Non-pigmented ciliary epithelial cell (primary cell): Measurements from ENCODE around the gene HOXC11.

Experiments used
- DNase-seq: peaks from one replicate; pipeline ENCODE4 v3.0.0-alpha.2; 2010; ENCODE audit warnings: low read depth

HOXC11 gene

DNA sequence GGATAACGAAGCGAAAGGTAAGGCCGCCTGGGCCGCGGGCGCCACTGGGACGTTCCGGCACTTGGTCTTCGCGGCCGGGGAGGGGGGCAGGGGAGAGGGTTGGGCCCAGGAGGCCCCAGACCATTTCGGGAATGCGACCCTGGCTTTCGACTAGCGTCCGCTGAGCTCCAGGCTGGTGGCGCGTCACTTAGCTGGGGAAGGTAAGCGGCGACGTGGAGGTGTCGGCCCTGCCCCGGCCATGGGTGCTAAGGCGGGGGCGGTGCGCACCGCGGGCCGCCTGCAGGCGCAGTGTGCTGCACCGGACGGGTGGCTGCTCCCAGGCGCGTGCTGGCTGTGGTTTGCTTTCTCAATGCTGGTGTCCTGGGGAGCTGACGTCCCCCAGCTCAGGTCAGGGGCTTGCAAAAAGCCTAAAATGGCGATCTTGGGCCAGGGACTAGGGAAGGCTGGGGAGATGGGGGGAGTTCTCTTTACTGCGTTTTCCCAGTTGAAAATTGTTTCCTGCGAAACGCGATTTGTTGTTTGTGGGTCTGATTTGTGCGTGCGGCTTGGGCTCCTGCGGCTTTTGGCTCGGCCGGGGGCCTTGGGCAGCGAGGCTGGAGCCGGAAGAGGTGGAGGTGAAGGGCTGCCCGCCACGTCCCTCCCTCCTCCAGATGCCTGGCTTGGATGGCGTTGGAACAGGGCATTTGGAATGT, 13.2 kb downstream of the HOXC11 start:
- no peak for DNase-seq

DNA sequence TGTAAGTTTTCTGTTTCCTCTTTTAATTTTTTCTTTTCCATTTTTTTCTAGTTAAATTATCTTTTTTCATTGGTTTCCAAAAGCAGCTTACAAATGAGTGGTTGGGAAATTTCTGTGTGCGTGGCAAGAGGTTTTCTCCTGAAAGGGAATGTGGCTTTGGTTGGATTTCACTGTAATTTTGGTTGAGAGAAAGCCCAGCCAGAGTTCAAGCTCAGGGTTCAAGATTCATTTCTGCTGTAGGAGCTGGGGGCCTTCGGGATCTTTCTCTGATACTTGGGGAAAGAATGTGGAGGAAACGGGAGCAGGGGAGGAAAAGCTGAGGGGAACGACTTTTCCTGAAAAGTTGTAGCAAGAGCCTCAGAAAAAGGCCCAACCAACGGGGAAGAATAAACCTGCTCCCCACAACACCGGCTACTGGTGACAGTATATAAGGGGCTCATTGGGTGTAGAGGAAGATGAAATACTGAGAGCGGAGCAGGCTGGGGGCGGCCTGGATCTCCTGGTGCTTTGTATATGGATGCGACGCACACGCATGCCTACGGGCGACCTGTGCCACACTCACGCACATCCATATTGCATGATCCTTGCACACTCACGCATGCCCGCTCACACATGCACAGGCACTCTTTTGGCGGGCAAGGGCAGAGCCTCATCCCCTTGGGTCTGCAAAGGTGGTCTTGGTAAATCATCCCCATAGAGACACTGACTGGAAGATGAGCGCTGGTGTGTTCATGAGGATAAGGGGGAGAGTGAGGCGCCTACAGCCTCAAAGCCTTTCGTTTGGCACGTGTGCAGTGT, 14.0 kb downstream of the HOXC11 start:
- no peak for DNase-seq

- no peak for DNase-seq
Observed at GRCh38 chr12:53987787-53988230, 14.9 kb downstream of the HOXC11 start.

DNA sequence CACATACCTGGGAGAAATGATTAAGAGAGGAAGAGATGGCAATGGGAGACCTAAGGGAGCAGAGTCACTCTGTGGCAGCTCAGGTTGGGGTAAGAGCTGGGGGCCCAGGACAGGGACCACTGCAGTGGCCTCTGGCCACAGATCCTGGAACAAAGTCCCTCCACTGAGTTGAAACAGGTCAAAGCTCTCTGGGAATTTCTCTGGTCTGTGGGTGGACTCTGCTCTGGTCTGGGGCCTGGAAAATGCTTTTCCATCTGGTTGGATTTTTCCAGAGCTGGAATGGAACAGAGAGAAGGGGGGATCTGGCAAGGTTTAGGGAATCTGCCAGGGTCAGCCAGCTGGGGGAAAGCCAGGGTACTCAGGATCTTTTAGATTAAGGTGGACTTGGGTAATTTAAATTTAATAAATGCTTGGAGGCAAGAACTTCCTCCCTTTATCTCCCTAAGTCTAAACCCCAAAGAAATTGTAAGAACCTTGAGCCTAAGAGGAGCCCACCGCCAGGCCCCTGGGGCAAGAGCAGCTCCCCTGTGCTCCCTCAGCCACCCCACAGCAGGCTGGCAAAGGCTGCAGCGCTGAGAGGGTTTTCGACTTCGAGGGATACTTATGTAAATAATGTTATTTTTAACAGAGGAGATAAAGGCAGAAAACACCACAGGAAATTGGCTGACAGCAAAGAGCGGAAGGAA, 15.8 kb downstream of the HOXC11 start:
- DNase-seq, result no peak

- DNase-seq, result peak; percentile 6
Observed at GRCh38 chr12:53989227-53990113, 16.5 kb downstream of the HOXC11 start.

DNA sequence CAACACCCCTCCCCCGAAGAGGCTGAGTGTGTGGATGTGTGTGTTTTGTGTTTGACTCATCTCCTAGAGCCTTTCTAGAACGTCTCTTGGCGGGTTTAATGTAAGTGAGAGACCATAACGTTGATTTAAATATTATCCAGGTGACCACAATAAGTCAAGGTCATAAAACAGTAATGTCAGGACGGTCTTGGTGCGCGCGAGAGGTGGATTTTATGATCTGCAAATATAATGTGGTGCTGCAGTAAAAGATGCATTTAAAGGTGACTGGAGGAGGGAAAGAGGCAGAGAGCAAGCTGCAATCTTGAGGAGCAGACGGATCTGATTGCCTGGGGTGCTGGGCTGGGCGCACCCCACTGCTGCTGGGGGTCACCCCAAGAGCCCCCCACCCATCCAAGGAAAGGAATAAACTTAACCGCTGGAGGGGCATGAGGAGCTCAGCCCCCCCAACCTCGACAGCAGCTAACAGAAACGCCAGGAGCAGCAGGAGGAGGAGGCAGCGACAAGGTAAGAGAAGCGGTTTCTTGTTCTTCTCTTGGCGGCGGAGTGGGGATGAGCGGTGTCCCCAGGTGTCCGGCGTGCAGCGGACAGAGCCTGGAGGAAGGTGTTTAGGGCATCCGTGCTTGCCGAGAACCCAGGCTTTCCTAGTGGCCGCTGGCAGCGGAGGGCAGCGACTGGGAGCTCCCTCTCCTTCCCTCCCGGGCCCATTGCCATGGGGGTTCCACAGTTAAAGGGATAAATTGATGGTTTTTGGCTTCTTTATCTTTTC, 17.6 kb downstream of the HOXC11 start:
- DNase-seq, result no peak

DNA sequence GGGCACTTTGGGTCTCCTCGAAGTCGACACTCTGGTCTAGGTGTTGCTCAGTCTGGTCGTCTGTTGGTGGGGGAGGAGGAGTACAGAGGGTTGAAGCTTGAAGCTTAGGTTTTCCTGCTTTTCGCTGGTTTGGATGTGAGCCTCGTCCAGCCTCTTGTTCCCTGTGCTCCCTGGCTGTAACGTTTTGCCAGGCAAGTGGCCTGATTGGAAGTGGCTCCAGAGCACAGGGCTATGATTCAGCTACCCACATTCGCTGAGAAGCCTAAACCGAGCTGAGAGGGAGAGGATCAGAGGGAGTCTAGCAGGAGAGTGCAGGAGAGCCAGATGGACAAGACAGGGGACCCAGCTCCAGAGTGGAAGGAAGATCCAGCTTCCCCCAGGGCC, 18.1 kb downstream of the HOXC11 start:
- DNase-seq, result no peak

GRCh38 chr12:53992377-53992889, 19.5 kb downstream of the HOXC11 start:
- no peak for DNase-seq

GRCh38 chr12:53993162-53994008, 20.5 kb downstream of the HOXC11 start:
- DNase-seq, result no peak

DNA sequence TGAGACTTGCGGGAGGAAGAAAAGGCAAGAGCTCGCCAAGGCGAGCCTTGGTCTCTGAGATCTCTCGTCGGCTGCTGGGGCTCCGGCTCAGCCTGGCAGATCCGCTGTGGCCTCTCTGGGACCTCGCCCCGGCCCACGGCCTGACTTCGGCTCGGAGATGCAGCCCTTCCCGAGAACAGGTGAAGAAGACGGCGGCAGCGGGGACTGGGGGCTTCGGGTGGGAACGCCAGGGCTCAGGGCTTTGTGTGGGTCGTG, 21.0 kb downstream of the HOXC11 start:
- no peak for DNase-seq

DNA sequence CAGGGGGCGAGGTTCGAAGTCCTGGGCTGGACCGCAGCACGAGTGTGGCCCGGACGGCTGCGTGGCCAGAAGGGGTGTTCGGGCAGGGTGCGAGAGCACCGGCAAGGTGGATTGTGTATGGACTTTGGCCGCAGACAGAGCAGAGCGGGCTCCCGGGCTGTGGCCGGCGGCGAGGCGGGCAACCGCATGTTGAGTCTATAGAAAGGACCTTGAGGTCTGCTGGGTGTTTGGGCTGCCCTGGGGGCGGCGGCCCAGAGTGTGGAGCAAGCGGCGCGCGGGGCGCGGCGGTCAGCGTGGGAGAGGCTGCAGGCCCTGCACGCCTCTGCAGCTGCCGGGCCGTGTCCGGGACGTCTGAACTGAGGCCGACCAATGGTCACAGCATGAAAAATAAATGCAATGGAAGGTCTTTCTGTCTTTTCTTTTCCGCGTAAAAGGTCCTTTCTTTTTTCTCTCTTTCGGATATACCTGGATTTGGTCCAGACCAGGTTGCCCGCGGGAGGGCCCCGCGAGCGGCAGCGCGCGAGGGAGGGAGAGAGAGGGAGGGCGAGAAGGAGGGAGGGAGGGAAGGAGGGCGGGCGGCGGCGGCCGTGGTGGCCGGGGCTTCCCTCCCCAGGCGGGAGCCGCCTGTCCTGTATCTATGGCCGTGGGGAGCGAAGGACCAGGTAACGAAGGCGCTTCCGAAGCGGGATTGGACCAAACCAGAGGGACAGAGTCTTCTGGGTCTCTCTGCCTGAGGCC, 21.5 kb downstream of the HOXC11 start:
- DNase-seq, result no peak

GRCh38 chr12:53995002-53995377, 22.1 kb downstream of the HOXC11 start:
- DNase-seq, result no peak

DNA sequence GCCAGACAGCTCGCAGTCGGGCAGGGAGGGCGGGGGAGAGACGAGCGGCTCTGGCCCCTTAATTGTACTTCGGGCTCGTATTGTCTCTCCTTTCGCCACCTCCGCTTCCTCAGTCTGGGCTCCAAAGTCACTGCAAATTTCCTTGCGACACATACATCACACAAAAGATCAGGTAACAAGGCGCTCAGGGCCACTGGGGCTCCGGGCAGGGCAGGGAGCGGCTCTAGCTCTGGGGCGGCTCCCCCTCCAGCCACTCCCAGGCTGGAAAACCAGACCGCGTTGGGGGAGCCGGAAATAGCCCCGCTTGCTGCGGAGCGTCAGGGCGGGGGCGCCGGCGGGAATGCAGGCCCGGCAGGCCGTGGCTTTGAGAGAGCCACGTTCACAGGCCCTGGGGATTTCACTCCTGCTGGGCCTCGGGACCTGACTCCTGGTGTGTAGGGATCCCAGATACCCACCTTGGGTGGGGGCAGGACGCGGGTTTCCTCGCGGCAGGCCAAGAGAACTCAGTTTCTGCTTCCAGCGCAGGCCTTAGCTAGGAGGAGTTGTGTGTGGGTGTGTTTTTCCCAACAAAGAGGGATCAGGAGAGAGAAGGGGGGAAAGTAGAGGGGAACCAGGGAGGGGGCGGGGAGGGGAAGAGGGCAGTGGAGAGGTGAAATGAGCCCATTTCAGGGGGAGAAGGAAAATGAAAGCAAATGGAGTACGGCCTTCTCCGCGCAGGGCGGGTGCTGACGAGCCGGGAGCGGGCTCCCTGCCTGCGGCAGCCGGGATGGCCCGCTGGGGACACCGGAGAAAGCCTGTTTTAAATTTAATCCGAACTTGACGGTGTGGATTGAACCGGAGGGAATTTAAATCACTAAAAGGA, 22.7 kb downstream of the HOXC11 start:
- no peak for DNase-seq

GRCh38 chr12:53996240-53997203, 23.6 kb downstream of the HOXC11 start:
- no peak for DNase-seq

DNA sequence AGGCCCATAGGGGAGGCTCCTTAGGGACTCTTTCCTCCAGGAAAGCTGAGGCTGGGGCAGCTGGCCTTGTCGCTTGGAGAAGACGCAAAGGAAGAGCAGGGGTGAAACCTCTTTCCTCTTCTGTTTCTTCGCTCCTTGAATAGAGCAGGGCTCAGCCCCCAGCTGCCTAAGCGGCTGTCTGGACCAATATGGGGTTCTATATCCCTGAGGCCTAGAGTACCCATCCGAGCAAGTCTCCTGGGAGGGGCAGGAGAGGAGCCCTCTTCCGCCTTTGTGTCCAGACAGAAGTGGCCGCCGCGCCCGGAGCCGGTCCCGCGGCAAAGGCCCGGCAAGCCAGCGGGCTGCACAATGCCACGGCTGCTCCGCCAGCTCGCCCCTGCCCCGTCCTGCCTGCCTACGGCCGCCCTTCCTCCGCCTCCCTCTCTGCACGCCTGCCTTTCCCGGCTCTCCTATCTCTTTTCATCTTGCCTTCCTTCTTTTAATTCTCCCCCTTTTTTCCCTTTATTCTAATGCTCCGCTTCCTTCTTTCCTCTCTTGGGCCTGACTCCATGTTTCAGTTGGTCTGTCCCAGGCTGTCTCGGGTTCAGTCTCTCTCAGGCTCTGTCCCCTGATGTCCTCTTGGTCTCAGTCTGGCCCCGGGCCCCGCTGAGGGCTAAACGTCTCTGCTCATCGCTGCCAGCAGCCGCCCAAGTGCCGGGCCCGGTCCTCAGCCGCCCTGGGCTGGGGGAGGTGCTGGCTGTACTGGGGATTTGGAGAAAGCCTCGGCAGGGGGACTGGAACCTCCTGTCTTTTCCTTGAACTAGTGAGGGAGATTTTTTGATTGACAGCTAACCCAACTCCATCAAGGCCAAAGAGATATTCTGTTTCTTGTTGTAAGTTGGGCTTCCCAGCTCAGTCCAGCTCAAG, 24.5 kb downstream of the HOXC11 start:
- DNase-seq, result no peak

GRCh38 chr12:53998110-53998899, 25.4 kb downstream of the HOXC11 start:
- DNase-seq, result no peak
